Neural cell (in vitro differentiated cells): Measurements from ENCODE around the gene TMA7B. TPM values are rescaled to one million over a fixed set of nuclear protein-coding genes. Genes with fewer than 3 reads are reported as not detected.

ENCODE experiments used
- H2AFZ ChIP-seq: fragments of 200-600, 300-800 bp; sonication (generic), shearing (Covaris generic); 2 replicates; pipeline ENCODE4 v1.6.0; 2014; ENCODE audit warnings: low read depth, mild to moderate bottlenecking, antibody characterized with exemption, low read length, moderate library complexity
- H3F3A ChIP-seq: fragments of 200-600 bp; shearing (Covaris generic); 2 replicates; pipeline ENCODE4 v1.6.1; 2016; ENCODE audit warnings: mild to moderate bottlenecking, moderate library complexity, mixed read lengths, antibody characterized with exemption, low read length; ENCODE audit not compliant: insufficient read depth, poor library complexity, severe bottlenecking
- H3K27ac ChIP-seq: fragments of 200-600, 300-800 bp; sonication (generic), shearing (Covaris generic); 2 replicates; pipeline ENCODE4 v1.5.1; 2014; ENCODE audit warnings: mild to moderate bottlenecking, low read length, moderate library complexity
- H3K27me3 ChIP-seq: fragments of 300-800, 200-600 bp; sonication (generic), shearing (Covaris generic); 2 replicates; pipeline ENCODE4 v1.6.0; 2014; ENCODE audit warnings: mild to moderate bottlenecking, low read depth, low read length, moderate library complexity; ENCODE audit not compliant: insufficient read depth
- H3K36me3 ChIP-seq: fragments of 300-800, 200-600 bp; sonication (generic), shearing (Covaris generic); 2 replicates; pipeline ENCODE4 v1.5.1; 2014; ENCODE audit warnings: mild to moderate bottlenecking, antibody characterized with exemption, low read length, moderate library complexity; ENCODE audit not compliant: insufficient read depth
- H3K4me2 ChIP-seq: fragments of 300-800, 200-600 bp; sonication (generic), shearing (Covaris generic); 2 replicates; pipeline ENCODE4 v1.6.0; 2014; ENCODE audit warnings: mild to moderate bottlenecking, low read length
- H3K4me3 ChIP-seq: fragments of 300-800, 200-600 bp; sonication (generic), shearing (Covaris generic); 2 replicates; pipeline ENCODE4 v1.5.1; 2014; ENCODE audit warnings: mild to moderate bottlenecking, low read length, moderate library complexity
- H3K79me2 ChIP-seq: fragments of 200-600 bp; shearing (Covaris generic); replicated peaks from 2 replicates; pipeline ENCODE4 v1.6.0; 2014; ENCODE audit warnings: mild to moderate bottlenecking, low read length, moderate library complexity; ENCODE audit not compliant: insufficient read depth
- H3K9ac ChIP-seq: fragments of 300-800, 200-600 bp; sonication (generic), shearing (Covaris generic); 2 replicates; pipeline ENCODE4 v1.6.1; 2016; ENCODE audit warnings: mild to moderate bottlenecking, low read length, mixed read lengths
- H3K9me2 ChIP-seq: fragments of 200-600 bp; shearing (Covaris generic); 2 replicates; pipeline ENCODE4 v1.6.1; 2016; ENCODE audit warnings: mild to moderate bottlenecking, low read length, mixed read lengths; ENCODE audit not compliant: insufficient read depth
- H3K9me3 ChIP-seq: fragments of 200-600, 300-800 bp; sonication (generic), shearing (Covaris generic); 2 replicates; pipeline ENCODE4 v1.6.1; 2016; ENCODE audit warnings: mild to moderate bottlenecking, mixed run types, low read length, moderate library complexity, mixed read lengths
- H4K20me1 ChIP-seq: fragments of 200-600 bp; shearing (Covaris generic); 2 replicates; pipeline ENCODE4 v1.6.1; 2016; ENCODE audit warnings: mild to moderate bottlenecking, mixed run types; ENCODE audit not compliant: insufficient read depth
- EP300 ChIP-seq: fragments of 450-650 bp; conservative IDR thresholded peaks from 2 replicates; pipeline ENCODE4 v1.6.1; 2014; ENCODE audit warnings: antibody characterized with exemption, mild to moderate bottlenecking, moderate library complexity; ENCODE audit not compliant: poor library complexity, severe bottlenecking
- EZH2 ChIP-seq: fragments of 200-600, 300-800 bp; shearing (Covaris generic), sonication (generic); IDR thresholded peaks from 2 replicates; pipeline ENCODE4 v1.6.1; 2014; ENCODE audit warnings: antibody characterized with exemption, low read length, borderline replicate concordance, mild to moderate bottlenecking; ENCODE audit not compliant: insufficient read depth, poor library complexity, severe bottlenecking
- MXI1 ChIP-seq: fragments of 450-650 bp; conservative IDR thresholded peaks from 2 replicates; pipeline ENCODE4 v1.6.1; 2014; ENCODE audit warnings: antibody characterized with exemption, mild to moderate bottlenecking; ENCODE audit not compliant: poor library complexity, severe bottlenecking
- POLR2AphosphoS5 ChIP-seq: IDR thresholded peaks from 2 replicates; pipeline ENCODE4 v1.6.1; 2012
- RAD21 ChIP-seq: fragments of 450-650 bp; conservative IDR thresholded peaks from 2 replicates; pipeline ENCODE4 v1.6.1; 2014; ENCODE audit warnings: antibody characterized with exemption, mild to moderate bottlenecking, moderate library complexity
- SMC3 ChIP-seq: fragments of 450-650 bp; conservative IDR thresholded peaks from 2 replicates; pipeline ENCODE4 v1.6.1; 2014; ENCODE audit warnings: antibody characterized with exemption, mild to moderate bottlenecking, moderate library complexity; ENCODE audit not compliant: poor library complexity
- TAF1 ChIP-seq: IDR thresholded peaks from 2 replicates; pipeline ENCODE4 v1.6.1; 2012; ENCODE audit warnings: low read depth
- polyA plus RNA-seq: library from polyadenylated mRNA; depleted of rRNA; stranded (reverse); fragments of >200 nt; gene quantifications from 2 replicates; pipeline ENCODE4 v1.2.3, GENCODE V29; 2014
- TF ChIP-seq, protein P1 (sequence below): IDR thresholded peaks from 2 replicates; pipeline ENCODE4 v1.6.1; 2012; ENCODE audit warnings: borderline replicate concordance
- TF ChIP-seq, protein P2 (sequence below): fragments of 450-650 bp; IDR thresholded peaks from 2 replicates; pipeline ENCODE4 v1.5.1; 2014; ENCODE audit warnings: antibody characterized with exemption, mild to moderate bottlenecking, moderate library complexity; ENCODE audit not compliant: poor library complexity, severe bottlenecking

Gene TMA7B
- polyA plus RNA-seq, 1 donor from 2014 or later: not detected

DNA sequence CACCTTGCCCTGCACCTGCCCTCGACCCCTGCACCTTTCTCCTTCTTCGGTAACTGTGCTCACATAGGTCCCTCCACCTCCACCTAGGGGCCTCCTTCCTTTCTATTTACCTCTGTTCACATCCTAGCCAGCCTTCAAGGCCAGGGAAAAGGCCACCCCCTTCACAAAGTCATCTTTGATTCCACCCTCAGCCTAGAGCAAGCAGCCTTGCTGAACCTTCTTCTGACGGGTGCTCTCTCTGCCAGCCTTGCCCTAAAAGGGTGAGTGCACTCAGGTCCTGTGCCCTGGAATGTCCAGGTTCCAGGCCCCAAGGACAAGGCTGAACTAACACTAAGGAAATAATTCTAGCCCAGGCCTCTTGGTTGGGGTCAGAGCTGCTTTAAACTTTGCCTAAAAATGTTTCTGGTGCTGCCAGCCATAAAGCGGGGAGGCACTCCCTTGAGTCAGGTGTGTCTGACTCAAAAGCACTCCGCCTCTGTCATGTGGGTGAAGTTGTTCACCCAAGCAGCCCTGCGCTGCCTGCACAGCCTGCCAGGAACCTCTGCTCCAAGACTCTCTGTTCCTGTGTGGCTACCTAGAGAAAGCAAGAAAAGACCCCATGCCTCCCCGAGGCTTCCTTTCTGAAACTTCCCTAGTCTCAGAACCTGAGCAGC is 25.3 kb downstream of the TMA7B start:
- TF ChIP-seq EP300: no peak
- TF ChIP-seq, protein P1, sequence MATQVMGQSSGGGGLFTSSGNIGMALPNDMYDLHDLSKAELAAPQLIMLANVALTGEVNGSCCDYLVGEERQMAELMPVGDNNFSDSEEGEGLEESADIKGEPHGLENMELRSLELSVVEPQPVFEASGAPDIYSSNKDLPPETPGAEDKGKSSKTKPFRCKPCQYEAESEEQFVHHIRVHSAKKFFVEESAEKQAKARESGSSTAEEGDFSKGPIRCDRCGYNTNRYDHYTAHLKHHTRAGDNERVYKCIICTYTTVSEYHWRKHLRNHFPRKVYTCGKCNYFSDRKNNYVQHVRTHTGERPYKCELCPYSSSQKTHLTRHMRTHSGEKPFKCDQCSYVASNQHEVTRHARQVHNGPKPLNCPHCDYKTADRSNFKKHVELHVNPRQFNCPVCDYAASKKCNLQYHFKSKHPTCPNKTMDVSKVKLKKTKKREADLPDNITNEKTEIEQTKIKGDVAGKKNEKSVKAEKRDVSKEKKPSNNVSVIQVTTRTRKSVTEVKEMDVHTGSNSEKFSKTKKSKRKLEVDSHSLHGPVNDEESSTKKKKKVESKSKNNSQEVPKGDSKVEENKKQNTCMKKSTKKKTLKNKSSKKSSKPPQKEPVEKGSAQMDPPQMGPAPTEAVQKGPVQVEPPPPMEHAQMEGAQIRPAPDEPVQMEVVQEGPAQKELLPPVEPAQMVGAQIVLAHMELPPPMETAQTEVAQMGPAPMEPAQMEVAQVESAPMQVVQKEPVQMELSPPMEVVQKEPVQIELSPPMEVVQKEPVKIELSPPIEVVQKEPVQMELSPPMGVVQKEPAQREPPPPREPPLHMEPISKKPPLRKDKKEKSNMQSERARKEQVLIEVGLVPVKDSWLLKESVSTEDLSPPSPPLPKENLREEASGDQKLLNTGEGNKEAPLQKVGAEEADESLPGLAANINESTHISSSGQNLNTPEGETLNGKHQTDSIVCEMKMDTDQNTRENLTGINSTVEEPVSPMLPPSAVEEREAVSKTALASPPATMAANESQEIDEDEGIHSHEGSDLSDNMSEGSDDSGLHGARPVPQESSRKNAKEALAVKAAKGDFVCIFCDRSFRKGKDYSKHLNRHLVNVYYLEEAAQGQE: no peak
- TF ChIP-seq POLR2AphosphoS5: no peak
- TF ChIP-seq TAF1: no peak
- TF ChIP-seq, protein P2, sequence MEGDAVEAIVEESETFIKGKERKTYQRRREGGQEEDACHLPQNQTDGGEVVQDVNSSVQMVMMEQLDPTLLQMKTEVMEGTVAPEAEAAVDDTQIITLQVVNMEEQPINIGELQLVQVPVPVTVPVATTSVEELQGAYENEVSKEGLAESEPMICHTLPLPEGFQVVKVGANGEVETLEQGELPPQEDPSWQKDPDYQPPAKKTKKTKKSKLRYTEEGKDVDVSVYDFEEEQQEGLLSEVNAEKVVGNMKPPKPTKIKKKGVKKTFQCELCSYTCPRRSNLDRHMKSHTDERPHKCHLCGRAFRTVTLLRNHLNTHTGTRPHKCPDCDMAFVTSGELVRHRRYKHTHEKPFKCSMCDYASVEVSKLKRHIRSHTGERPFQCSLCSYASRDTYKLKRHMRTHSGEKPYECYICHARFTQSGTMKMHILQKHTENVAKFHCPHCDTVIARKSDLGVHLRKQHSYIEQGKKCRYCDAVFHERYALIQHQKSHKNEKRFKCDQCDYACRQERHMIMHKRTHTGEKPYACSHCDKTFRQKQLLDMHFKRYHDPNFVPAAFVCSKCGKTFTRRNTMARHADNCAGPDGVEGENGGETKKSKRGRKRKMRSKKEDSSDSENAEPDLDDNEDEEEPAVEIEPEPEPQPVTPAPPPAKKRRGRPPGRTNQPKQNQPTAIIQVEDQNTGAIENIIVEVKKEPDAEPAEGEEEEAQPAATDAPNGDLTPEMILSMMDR: no peak
- no peak for TF ChIP-seq EZH2
- TF ChIP-seq SMC3: no peak
- TF ChIP-seq RAD21: no peak
- TF ChIP-seq MXI1: no peak
- Histone ChIP-seq H3K27me3 (no peaks in the 10 kb centered on the region), H3K36me3 (no peaks in the 10 kb centered on the region), H3K4me3 (no peak overlapping the region), H4K20me1 (no peaks in the 10 kb centered on the region), H3K4me2 (no peak overlapping the region), H3K9me2 (no peaks in the 10 kb centered on the region), H3K9me3 (no peaks in the 10 kb centered on the region), H3F3A (no peaks in the 10 kb centered on the region), H3K27ac (no peak overlapping the region), H2AFZ (no peak overlapping the region), H3K79me2 (no peaks in the 10 kb centered on the region), H3K9ac (no peak overlapping the region)

DNA sequence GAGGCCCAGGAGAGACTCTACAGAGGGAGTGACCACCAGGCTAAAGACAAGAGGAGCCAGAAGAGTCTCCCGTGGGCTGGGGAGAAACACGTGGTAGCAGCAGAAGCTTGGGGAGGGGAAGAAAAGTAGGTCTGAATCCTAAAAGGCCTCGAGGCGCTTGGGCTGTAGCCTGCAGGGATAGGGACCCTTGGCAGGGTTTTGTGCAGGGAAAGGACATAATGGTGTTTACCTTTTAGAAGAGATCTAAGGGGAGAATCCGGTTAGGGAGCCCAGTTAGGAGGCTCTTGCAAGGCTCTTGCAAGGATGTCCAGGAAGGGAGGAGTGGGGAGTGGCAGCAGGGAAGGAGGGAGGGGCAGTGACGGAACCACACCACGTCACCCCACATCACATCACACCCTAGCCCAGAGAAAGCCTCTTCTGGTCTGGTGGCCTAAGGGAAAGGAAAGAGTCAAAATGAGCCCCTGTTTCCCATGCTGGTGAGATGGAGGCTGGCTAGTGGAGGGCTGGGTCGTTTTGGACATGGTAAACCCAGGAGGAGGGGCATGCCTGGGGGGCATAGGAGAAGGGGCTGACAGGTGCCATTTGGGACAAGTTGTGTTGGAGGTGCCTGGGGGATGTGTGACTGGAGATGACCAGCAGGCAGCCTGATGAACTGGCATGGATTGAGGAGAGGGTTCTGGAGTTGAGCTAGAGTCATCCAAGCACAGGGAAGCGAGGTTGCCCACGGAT is 28.4 kb downstream of the TMA7B start:
- Histone ChIP-seq H3K4me2 (no peak overlapping the region), H3K9me2 (no peaks in the 10 kb centered on the region), H3K36me3 (no peaks in the 10 kb centered on the region), H3K4me3 (no peak overlapping the region), H3K27ac (no peak overlapping the region), H2AFZ (no peak overlapping the region), H3K27me3 (peaks cover 14% of the 10 kb centered on the region), H3K79me2 (no peaks in the 10 kb centered on the region), H3K9me3 (no peaks in the 10 kb centered on the region), H4K20me1 (no peaks in the 10 kb centered on the region), H3F3A (no peaks in the 10 kb centered on the region), H3K9ac (no peak overlapping the region)
- no peak for TF ChIP-seq TAF1
- TF ChIP-seq EP300: no peak
- TF ChIP-seq, protein P2: no peak
- TF ChIP-seq POLR2AphosphoS5: no peak
- TF ChIP-seq, protein P1: no peak
- TF ChIP-seq EZH2: no peak
- no peak for TF ChIP-seq MXI1
- TF ChIP-seq RAD21: no peak
- TF ChIP-seq SMC3: no peak
